SK-N-SH treated with all-trans-retinoic acid at 6 μM for 48 hours (cell line): ENCODE results near the gene HP1BP3.

Experiments used
- ATAC-seq: fragments of 200-7000 bp; cut with Tn5 transposase; 3 replicates; pipeline ENCODE4 v1.9.1; 2020; ENCODE audit warnings: mild to moderate bottlenecking, moderate library complexity
- ARNTL ChIP-seq: fragments of 450-650 bp; formaldehyde crosslinking; IDR thresholded peaks from 2 replicates; pipeline ENCODE4 v1.5.0; 2020; ENCODE audit warnings: low read depth, mild to moderate bottlenecking, moderate library complexity, borderline replicate concordance
- BACH2 ChIP-seq: fragments of 250-450 bp; sonication (Bioruptor Pico); IDR thresholded peaks from 2 replicates; pipeline ENCODE4 v1.9.0; 2021; ENCODE audit warnings: mild to moderate bottlenecking, borderline replicate concordance
- CREB5 ChIP-seq: fragments of 250-450 bp; sonication (Bioruptor Pico); IDR thresholded peaks from 2 replicates; pipeline ENCODE4 v1.5.1; 2020; ENCODE audit warnings: low read depth, mild to moderate bottlenecking, moderate library complexity
- CSDC2 ChIP-seq: fragments of 250-450 bp; sonication (Bioruptor Pico); IDR thresholded peaks from 2 replicates; pipeline ENCODE4 v1.5.0; 2020; ENCODE audit warnings: mild to moderate bottlenecking, moderate library complexity
- CSRNP3 ChIP-seq: fragments of 250-450 bp; sonication (Bioruptor Pico); IDR thresholded peaks from 2 replicates; pipeline ENCODE4 v1.5.1; 2021; ENCODE audit warnings: mild to moderate bottlenecking, moderate library complexity
- ESRRG ChIP-seq: fragments of 250-450 bp; sonication (Bioruptor Pico); IDR thresholded peaks from 2 replicates; pipeline ENCODE4 v1.6.1; 2021; ENCODE audit warnings: mild to moderate bottlenecking
- ISL1 ChIP-seq: fragments of 250-450 bp; sonication (Bioruptor Pico); IDR thresholded peaks from 2 replicates; pipeline ENCODE4 v2.1.2; 2022; ENCODE audit warnings: mild to moderate bottlenecking, moderate library complexity
- OSR1 ChIP-seq: fragments of 250-450 bp; sonication (Bioruptor Pico); IDR thresholded peaks from 2 replicates; pipeline ENCODE4 v1.8.0; 2022; ENCODE audit warnings: moderate library complexity, mild to moderate bottlenecking, inconsistent platforms
- PATZ1 ChIP-seq: fragments of 250-450 bp; sonication (Bioruptor Pico); IDR thresholded peaks from 2 replicates; pipeline ENCODE4 v1.8.0; 2020; ENCODE audit warnings: mild to moderate bottlenecking, moderate library complexity, borderline replicate concordance
- PPARA ChIP-seq: fragments of 250-450 bp; sonication (Bioruptor Pico); IDR thresholded peaks from 2 replicates; pipeline ENCODE4 v1.5.0; 2020; ENCODE audit warnings: mild to moderate bottlenecking, borderline replicate concordance
- RARB ChIP-seq: fragments of 250-450 bp; sonication (Bioruptor Pico); IDR thresholded peaks from 2 replicates; pipeline ENCODE4 v1.8.0; 2021; ENCODE audit warnings: mild to moderate bottlenecking, moderate library complexity
- SNAI2 ChIP-seq: fragments of 250-450 bp; sonication (Bioruptor Pico); IDR thresholded peaks from 2 replicates; pipeline ENCODE4 v1.5.0; 2020; ENCODE audit warnings: mild to moderate bottlenecking, moderate library complexity
- TCF4 ChIP-seq: fragments of 250-450 bp; sonication (Bioruptor Pico); IDR thresholded peaks from 2 replicates; pipeline ENCODE4 v1.8.0; 2021; ENCODE audit warnings: mild to moderate bottlenecking, moderate library complexity, borderline replicate concordance
- TOX ChIP-seq: fragments of 250-450 bp; sonication (Bioruptor Pico); IDR thresholded peaks from 2 replicates; pipeline ENCODE4 v1.8.0; 2021; ENCODE audit warnings: mild to moderate bottlenecking, moderate library complexity, borderline replicate concordance
- TSHZ2 ChIP-seq: fragments of 250-450 bp; sonication (Bioruptor Pico); IDR thresholded peaks from 2 replicates; pipeline ENCODE4 v1.5.0; 2020; ENCODE audit warnings: mild to moderate bottlenecking, moderate library complexity
- ZC3H10 ChIP-seq: fragments of 250-450 bp; sonication (Bioruptor Pico); IDR thresholded peaks from 2 replicates; pipeline ENCODE4 v1.5.1; 2021; ENCODE audit warnings: mild to moderate bottlenecking, moderate library complexity
- ZFP3 ChIP-seq: fragments of 250-450 bp; sonication (Bioruptor Pico); IDR thresholded peaks from 2 replicates; pipeline ENCODE4 v1.5.0; 2020; ENCODE audit warnings: mild to moderate bottlenecking, moderate library complexity
- ZFP30 ChIP-seq: fragments of 450-650 bp; formaldehyde crosslinking; IDR thresholded peaks from 2 replicates; pipeline ENCODE4 v1.5.0; 2022; ENCODE audit warnings: mild to moderate bottlenecking, moderate library complexity
- ZNF565 ChIP-seq: fragments of 450-650 bp; formaldehyde crosslinking; conservative IDR thresholded peaks from 2 replicates; pipeline ENCODE4 v1.5.0; 2020; ENCODE audit warnings: low read depth, mild to moderate bottlenecking, moderate library complexity
- ZNF70 ChIP-seq: fragments of 450-650 bp; formaldehyde crosslinking; IDR thresholded peaks from 2 replicates; pipeline ENCODE4 v1.5.0; 2020; ENCODE audit warnings: mild to moderate bottlenecking, moderate library complexity
- ZNF8 ChIP-seq: fragments of 450-650 bp; formaldehyde crosslinking; IDR thresholded peaks from 2 replicates; pipeline ENCODE4 v1.5.0; 2020; ENCODE audit warnings: mild to moderate bottlenecking, moderate library complexity
- TF ChIP-seq, protein P1 (sequence below): fragments of 250-450 bp; sonication (Bioruptor Pico); IDR thresholded peaks from 2 replicates; pipeline ENCODE4 v1.8.0; 2021; ENCODE audit warnings: low read depth, mild to moderate bottlenecking, moderate library complexity, borderline replicate concordance

HP1BP3 gene

GRCh38 chr1:20698195-20698910, 88.8 kb downstream of the HP1BP3 start:
- ATAC-seq: peak; percentile 4; the same call in 2 of the 3 replicates
- TF ChIP-seq TSHZ2 (CRISPR knock-in tag) (no peak), CSDC2 (CRISPR knock-in tag) (no peak), BACH2 (no peak), RARB (CRISPR knock-in tag) (no peak), PATZ1 (no peak), ZFP30 (CRISPR knock-in tag) (no peak), ZFP3 (no peak), ZNF70 (no peak), CREB5 (CRISPR knock-in tag) (no peak), ISL1 (CRISPR knock-in tag) (no peak), TOX (CRISPR knock-in tag) (no peak), ZC3H10 (CRISPR knock-in tag) (no peak), ZNF565 (CRISPR knock-in tag) (no peak), TCF4 (no peak), ARNTL (CRISPR knock-in tag) (no peak), OSR1 (no peak), CSRNP3 (CRISPR knock-in tag) (no peak), ESRRG (CRISPR knock-in tag) (no peak), PPARA (CRISPR knock-in tag) (no peak)
- TF ChIP-seq, protein P1, sequence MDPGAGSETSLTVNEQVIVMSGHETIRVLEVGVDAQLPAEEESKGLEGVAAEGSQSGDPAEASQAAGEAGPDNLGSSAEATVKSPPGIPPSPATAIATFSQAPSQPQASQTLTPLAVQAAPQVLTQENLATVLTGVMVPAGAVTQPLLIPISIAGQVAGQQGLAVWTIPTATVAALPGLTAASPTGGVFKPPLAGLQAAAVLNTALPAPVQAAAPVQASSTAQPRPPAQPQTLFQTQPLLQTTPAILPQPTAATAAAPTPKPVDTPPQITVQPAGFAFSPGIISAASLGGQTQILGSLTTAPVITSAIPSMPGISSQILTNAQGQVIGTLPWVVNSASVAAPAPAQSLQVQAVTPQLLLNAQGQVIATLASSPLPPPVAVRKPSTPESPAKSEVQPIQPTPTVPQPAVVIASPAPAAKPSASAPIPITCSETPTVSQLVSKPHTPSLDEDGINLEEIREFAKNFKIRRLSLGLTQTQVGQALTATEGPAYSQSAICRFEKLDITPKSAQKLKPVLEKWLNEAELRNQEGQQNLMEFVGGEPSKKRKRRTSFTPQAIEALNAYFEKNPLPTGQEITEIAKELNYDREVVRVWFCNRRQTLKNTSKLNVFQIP (CRISPR knock-in tag): no peak
- TF ChIP-seq, all 23 proteins: peak for 0

DNA sequence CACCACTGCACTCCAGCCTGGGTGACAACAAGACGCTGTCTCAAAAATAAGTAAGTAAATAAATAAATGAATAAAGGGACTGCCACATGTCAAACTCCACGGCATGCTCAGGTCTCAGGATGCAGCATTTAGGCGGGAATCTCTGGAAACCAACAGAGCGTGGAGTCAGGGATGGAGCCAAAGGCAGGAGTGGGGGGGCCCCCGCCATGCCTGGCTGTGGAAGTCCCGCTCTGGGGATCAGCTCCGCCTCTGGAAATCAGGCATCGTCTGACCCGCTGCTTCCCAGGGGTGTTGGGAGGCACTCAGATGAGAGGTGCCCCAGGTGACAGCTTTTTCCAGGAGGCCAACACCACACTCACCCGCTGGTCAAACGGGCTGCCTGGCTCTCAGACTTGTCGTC, 89.5 kb downstream of the HP1BP3 start:
- no peak for ATAC-seq
- TF ChIP-seq ZFP30 (CRISPR knock-in tag) (no peak), ZNF70 (no peak), ZNF565 (CRISPR knock-in tag) (no peak), SNAI2 (no peak), PATZ1 (no peak), OSR1 (no peak), PPARA (CRISPR knock-in tag) (no peak), ESRRG (CRISPR knock-in tag) (no peak), ZNF8 (CRISPR knock-in tag) (no peak), CSRNP3 (CRISPR knock-in tag) (no peak), BACH2 (no peak), RARB (CRISPR knock-in tag) (no peak)
- TF ChIP-seq, protein P1 (CRISPR knock-in tag): no peak
